ENCODE data around the gene ZBTB17.

GRCh38 chr1:15958793-15959192 is 17.1 kb downstream of the ZBTB17 start:
- TF ChIP-seq CTCF (IDR thresholded peaks at IDR 0.05; ENCODE audit: poor library complexity): no peak
- TF ChIP-seq EZH2phosphoT487 (IDR thresholded peaks at IDR 0.05; ENCODE audit: low read depth, severe bottlenecking, unreplicated experiment): no peak
- TF ChIP-seq EZH2 (IDR thresholded peaks at IDR 0.05; ENCODE audit: borderline replicate concordance): no peak

Data from hepatocyte (in vitro differentiated cells).